ENCODE data around the gene BICDL2.

GRCh38 chr16:2987286-2987685 lies 49.5 kb downstream of the BICDL2 start:
- TF ChIP-seq, protein P1, sequence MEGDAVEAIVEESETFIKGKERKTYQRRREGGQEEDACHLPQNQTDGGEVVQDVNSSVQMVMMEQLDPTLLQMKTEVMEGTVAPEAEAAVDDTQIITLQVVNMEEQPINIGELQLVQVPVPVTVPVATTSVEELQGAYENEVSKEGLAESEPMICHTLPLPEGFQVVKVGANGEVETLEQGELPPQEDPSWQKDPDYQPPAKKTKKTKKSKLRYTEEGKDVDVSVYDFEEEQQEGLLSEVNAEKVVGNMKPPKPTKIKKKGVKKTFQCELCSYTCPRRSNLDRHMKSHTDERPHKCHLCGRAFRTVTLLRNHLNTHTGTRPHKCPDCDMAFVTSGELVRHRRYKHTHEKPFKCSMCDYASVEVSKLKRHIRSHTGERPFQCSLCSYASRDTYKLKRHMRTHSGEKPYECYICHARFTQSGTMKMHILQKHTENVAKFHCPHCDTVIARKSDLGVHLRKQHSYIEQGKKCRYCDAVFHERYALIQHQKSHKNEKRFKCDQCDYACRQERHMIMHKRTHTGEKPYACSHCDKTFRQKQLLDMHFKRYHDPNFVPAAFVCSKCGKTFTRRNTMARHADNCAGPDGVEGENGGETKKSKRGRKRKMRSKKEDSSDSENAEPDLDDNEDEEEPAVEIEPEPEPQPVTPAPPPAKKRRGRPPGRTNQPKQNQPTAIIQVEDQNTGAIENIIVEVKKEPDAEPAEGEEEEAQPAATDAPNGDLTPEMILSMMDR (IDR thresholded peaks at IDR 0.05), result no peak
- TF ChIP-seq POLR2A (IDR thresholded peaks at IDR 0.05), result no peak

All from body of pancreas (tissue), 4 donors.